SK-N-SH treated with all-trans-retinoic acid at 6 μM for 48 hours (cell line): Measurements from ENCODE around the gene TOB1.
"Not testable (repeated sequence)": the region's sequence is repeated elsewhere in the genome, so short reads cannot be mapped to it uniquely, and the experiment has no call there.

Source experiments
- ATAC-seq: fragments of 200-7000 bp; cut with Tn5 transposase; 3 replicates; pipeline ENCODE4 v1.9.1; 2020; ENCODE audit warnings: mild to moderate bottlenecking, moderate library complexity
- ARNTL ChIP-seq: fragments of 450-650 bp; formaldehyde crosslinking; IDR thresholded peaks from 2 replicates; pipeline ENCODE4 v1.5.0; 2020; ENCODE audit warnings: low read depth, mild to moderate bottlenecking, moderate library complexity, borderline replicate concordance
- BACH2 ChIP-seq: fragments of 250-450 bp; sonication (Bioruptor Pico); IDR thresholded peaks from 2 replicates; pipeline ENCODE4 v1.9.0; 2021; ENCODE audit warnings: mild to moderate bottlenecking, borderline replicate concordance
- CSDC2 ChIP-seq: fragments of 250-450 bp; sonication (Bioruptor Pico); IDR thresholded peaks from 2 replicates; pipeline ENCODE4 v1.5.0; 2020; ENCODE audit warnings: mild to moderate bottlenecking, moderate library complexity
- CSRNP3 ChIP-seq: fragments of 250-450 bp; sonication (Bioruptor Pico); IDR thresholded peaks from 2 replicates; pipeline ENCODE4 v1.5.1; 2021; ENCODE audit warnings: mild to moderate bottlenecking, moderate library complexity
- ESRRG ChIP-seq: fragments of 250-450 bp; sonication (Bioruptor Pico); IDR thresholded peaks from 2 replicates; pipeline ENCODE4 v1.6.1; 2021; ENCODE audit warnings: mild to moderate bottlenecking
- GLIS3 ChIP-seq: fragments of 250-450 bp; sonication (Bioruptor Pico); IDR thresholded peaks from 2 replicates; pipeline ENCODE4 v1.5.0; 2020; ENCODE audit warnings: mild to moderate bottlenecking, moderate library complexity
- ISL1 ChIP-seq: fragments of 250-450 bp; sonication (Bioruptor Pico); IDR thresholded peaks from 2 replicates; pipeline ENCODE4 v2.1.2; 2022; ENCODE audit warnings: mild to moderate bottlenecking, moderate library complexity
- OSR1 ChIP-seq: fragments of 250-450 bp; sonication (Bioruptor Pico); IDR thresholded peaks from 2 replicates; pipeline ENCODE4 v1.8.0; 2022; ENCODE audit warnings: moderate library complexity, mild to moderate bottlenecking, inconsistent platforms
- RARB ChIP-seq: fragments of 250-450 bp; sonication (Bioruptor Pico); IDR thresholded peaks from 2 replicates; pipeline ENCODE4 v1.8.0; 2021; ENCODE audit warnings: mild to moderate bottlenecking, moderate library complexity
- SNAI2 ChIP-seq: fragments of 250-450 bp; sonication (Bioruptor Pico); IDR thresholded peaks from 2 replicates; pipeline ENCODE4 v1.5.0; 2020; ENCODE audit warnings: mild to moderate bottlenecking, moderate library complexity
- TCF4 ChIP-seq: fragments of 250-450 bp; sonication (Bioruptor Pico); IDR thresholded peaks from 2 replicates; pipeline ENCODE4 v1.8.0; 2021; ENCODE audit warnings: mild to moderate bottlenecking, moderate library complexity, borderline replicate concordance
- TOX ChIP-seq: fragments of 250-450 bp; sonication (Bioruptor Pico); IDR thresholded peaks from 2 replicates; pipeline ENCODE4 v1.8.0; 2021; ENCODE audit warnings: mild to moderate bottlenecking, moderate library complexity, borderline replicate concordance
- ZC3H10 ChIP-seq: fragments of 250-450 bp; sonication (Bioruptor Pico); IDR thresholded peaks from 2 replicates; pipeline ENCODE4 v1.5.1; 2021; ENCODE audit warnings: mild to moderate bottlenecking, moderate library complexity
- ZFP3 ChIP-seq: fragments of 250-450 bp; sonication (Bioruptor Pico); IDR thresholded peaks from 2 replicates; pipeline ENCODE4 v1.5.0; 2020; ENCODE audit warnings: mild to moderate bottlenecking, moderate library complexity
- ZFP30 ChIP-seq: fragments of 450-650 bp; formaldehyde crosslinking; IDR thresholded peaks from 2 replicates; pipeline ENCODE4 v1.5.0; 2022; ENCODE audit warnings: mild to moderate bottlenecking, moderate library complexity
- ZNF565 ChIP-seq: fragments of 450-650 bp; formaldehyde crosslinking; conservative IDR thresholded peaks from 2 replicates; pipeline ENCODE4 v1.5.0; 2020; ENCODE audit warnings: low read depth, mild to moderate bottlenecking, moderate library complexity
- TF ChIP-seq, protein P1 (sequence below): fragments of 250-450 bp; sonication (Bioruptor Pico); IDR thresholded peaks from 2 replicates; pipeline ENCODE4 v1.8.0; 2020; ENCODE audit warnings: mild to moderate bottlenecking, moderate library complexity, borderline replicate concordance
- TF ChIP-seq, protein P2 (sequence below): fragments of 250-450 bp; sonication (Bioruptor Pico); IDR thresholded peaks from 2 replicates; pipeline ENCODE4 v1.8.0; 2021; ENCODE audit warnings: low read depth, mild to moderate bottlenecking, moderate library complexity, borderline replicate concordance
- TF ChIP-seq, protein P3 (sequence below): fragments of 250-450 bp; sonication (Bioruptor Pico); IDR thresholded peaks from 2 replicates; pipeline ENCODE4 v1.5.0; 2020; ENCODE audit warnings: mild to moderate bottlenecking, moderate library complexity

TOB1 gene

GRCh38 chr17:50861822-50862528, 4.2 kb downstream of the TOB1 start:
- ATAC-seq = no peak

DNA sequence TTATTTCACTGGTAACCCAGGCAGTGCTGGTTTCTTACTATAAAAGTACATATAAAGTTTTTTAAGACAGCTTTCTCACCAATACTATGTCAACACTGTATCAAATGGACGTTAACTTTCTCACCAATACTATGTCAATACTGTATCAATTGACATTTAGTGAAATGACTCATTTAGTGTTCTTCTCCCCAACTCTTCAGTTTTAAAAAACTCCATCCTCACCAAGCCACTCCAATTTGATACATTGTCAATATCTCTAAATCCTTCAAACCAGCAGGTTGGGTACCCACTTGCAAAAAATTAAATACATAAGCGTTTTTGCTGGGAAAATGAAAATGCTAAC, 4.8 kb downstream of the TOB1 start:
- no peak for ATAC-seq
- TF ChIP-seq ARNTL (CRISPR knock-in tag) = no peak
- no peak for TF ChIP-seq ZFP30 (CRISPR knock-in tag)
- TF ChIP-seq, protein P1, sequence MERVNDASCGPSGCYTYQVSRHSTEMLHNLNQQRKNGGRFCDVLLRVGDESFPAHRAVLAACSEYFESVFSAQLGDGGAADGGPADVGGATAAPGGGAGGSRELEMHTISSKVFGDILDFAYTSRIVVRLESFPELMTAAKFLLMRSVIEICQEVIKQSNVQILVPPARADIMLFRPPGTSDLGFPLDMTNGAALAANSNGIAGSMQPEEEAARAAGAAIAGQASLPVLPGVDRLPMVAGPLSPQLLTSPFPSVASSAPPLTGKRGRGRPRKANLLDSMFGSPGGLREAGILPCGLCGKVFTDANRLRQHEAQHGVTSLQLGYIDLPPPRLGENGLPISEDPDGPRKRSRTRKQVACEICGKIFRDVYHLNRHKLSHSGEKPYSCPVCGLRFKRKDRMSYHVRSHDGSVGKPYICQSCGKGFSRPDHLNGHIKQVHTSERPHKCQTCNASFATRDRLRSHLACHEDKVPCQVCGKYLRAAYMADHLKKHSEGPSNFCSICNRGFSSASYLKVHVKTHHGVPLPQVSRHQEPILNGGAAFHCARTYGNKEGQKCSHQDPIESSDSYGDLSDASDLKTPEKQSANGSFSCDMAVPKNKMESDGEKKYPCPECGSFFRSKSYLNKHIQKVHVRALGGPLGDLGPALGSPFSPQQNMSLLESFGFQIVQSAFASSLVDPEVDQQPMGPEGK (CRISPR knock-in tag) = no peak
- TF ChIP-seq GLIS3 (CRISPR knock-in tag) = no peak

More at GRCh38 chr17:50861822-50862528, 4.2 kb downstream of the TOB1 start:
- TF ChIP-seq ARNTL (CRISPR knock-in tag) (no peak), ZFP30 (CRISPR knock-in tag) (no peak), BACH2 (CRISPR knock-in tag) (no peak), GLIS3 (CRISPR knock-in tag) (no peak), ZC3H10 (no peak), CSDC2 (CRISPR knock-in tag) (no peak), TOX (CRISPR knock-in tag) (no peak), TCF4 (CRISPR knock-in tag) (no peak), ESRRG (CRISPR knock-in tag) (no peak), SNAI2 (CRISPR knock-in tag) (no peak)
- TF ChIP-seq, protein P1 (CRISPR knock-in tag) = no peak
- TF ChIP-seq, all 23 proteins: peak for 0

- not testable (repeated sequence) for ATAC-seq
These were observed 6.4 kb downstream of the TOB1 start for GRCh38 chr17:50859727-50860126.

DNA sequence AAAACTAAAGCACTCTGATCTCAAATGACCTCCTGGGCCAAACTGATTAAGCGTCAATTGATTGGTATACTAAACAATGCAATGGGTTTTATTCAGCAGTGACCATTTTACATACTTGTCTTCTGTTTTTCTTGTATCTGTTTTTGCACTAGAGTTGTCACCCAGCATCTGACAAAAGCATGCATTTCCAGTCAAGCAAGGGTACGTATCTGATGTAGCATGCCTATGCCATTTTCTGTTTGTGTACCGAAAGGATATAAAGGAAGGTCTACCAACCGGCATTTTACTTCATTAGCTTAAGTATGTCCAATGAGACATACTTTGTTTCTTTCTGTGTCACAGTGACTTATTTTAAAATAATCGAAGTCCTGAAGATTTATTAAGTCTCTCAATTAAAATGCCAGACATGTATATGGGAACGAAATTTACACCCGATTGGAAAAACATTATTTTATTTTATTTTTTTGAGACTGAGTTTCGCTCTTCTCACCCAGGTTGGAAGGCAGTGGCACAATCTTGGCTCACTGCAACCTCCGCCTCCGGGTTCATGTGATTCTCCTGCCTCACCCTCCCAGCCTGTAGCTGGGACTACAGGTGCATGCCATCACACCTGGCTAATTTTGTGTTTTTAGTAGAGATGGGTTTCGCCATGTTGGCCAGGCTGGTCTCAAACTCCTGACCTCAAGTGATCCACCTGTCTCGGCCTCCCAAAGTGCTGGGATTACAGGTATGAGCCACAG, 7.5 kb downstream of the TOB1 start:
- TF ChIP-seq RARB (CRISPR knock-in tag) (no peak), ZFP3 (CRISPR knock-in tag) (no peak), ESRRG (CRISPR knock-in tag) (no peak), ISL1 (CRISPR knock-in tag) (no peak), ZNF565 (CRISPR knock-in tag) (no peak), BACH2 (CRISPR knock-in tag) (no peak), TOX (CRISPR knock-in tag) (no peak), ZC3H10 (no peak), OSR1 (CRISPR knock-in tag) (no peak), GLIS3 (CRISPR knock-in tag) (no peak), CSRNP3 (CRISPR knock-in tag) (no peak)
- TF ChIP-seq, protein P1 (CRISPR knock-in tag) = no peak
- TF ChIP-seq, protein P2, sequence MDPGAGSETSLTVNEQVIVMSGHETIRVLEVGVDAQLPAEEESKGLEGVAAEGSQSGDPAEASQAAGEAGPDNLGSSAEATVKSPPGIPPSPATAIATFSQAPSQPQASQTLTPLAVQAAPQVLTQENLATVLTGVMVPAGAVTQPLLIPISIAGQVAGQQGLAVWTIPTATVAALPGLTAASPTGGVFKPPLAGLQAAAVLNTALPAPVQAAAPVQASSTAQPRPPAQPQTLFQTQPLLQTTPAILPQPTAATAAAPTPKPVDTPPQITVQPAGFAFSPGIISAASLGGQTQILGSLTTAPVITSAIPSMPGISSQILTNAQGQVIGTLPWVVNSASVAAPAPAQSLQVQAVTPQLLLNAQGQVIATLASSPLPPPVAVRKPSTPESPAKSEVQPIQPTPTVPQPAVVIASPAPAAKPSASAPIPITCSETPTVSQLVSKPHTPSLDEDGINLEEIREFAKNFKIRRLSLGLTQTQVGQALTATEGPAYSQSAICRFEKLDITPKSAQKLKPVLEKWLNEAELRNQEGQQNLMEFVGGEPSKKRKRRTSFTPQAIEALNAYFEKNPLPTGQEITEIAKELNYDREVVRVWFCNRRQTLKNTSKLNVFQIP (CRISPR knock-in tag) = no peak
- TF ChIP-seq, protein P3, sequence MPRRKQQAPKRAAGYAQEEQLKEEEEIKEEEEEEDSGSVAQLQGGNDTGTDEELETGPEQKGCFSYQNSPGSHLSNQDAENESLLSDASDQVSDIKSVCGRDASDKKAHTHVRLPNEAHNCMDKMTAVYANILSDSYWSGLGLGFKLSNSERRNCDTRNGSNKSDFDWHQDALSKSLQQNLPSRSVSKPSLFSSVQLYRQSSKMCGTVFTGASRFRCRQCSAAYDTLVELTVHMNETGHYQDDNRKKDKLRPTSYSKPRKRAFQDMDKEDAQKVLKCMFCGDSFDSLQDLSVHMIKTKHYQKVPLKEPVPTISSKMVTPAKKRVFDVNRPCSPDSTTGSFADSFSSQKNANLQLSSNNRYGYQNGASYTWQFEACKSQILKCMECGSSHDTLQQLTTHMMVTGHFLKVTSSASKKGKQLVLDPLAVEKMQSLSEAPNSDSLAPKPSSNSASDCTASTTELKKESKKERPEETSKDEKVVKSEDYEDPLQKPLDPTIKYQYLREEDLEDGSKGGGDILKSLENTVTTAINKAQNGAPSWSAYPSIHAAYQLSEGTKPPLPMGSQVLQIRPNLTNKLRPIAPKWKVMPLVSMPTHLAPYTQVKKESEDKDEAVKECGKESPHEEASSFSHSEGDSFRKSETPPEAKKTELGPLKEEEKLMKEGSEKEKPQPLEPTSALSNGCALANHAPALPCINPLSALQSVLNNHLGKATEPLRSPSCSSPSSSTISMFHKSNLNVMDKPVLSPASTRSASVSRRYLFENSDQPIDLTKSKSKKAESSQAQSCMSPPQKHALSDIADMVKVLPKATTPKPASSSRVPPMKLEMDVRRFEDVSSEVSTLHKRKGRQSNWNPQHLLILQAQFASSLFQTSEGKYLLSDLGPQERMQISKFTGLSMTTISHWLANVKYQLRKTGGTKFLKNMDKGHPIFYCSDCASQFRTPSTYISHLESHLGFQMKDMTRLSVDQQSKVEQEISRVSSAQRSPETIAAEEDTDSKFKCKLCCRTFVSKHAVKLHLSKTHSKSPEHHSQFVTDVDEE (CRISPR knock-in tag) = no peak
- no peak for ATAC-seq
